Kidney epithelial cell (primary cell): ENCODE measurements around the gene BBS2. TPM values are rescaled to one million over a fixed set of nuclear protein-coding genes. Genes with fewer than 3 reads are reported as not detected.

ENCODE experiments used
- DNase-seq: peaks from one replicate; pipeline ENCODE4 v3.0.0-alpha.2; 2010; ENCODE audit warnings: low read depth
- H3K27me3 ChIP-seq: 2 replicates; pipeline ENCODE4 v1.6.0; 2011; ENCODE audit warnings: low read length; ENCODE audit not compliant: control insufficient read depth, insufficient read depth
- H3K36me3 ChIP-seq: 2 replicates; pipeline ENCODE4 v1.5.1; 2011; ENCODE audit warnings: low read length; ENCODE audit not compliant: control insufficient read depth, insufficient read depth
- H3K4me3 ChIP-seq: 2 replicates; pipeline ENCODE4 v1.5.1; 2011; ENCODE audit warnings: low read depth, mild to moderate bottlenecking, control low read depth, low read length
- total RNA-seq: library from RNA; depleted of rRNA; stranded (reverse); fragments of >200 nt; gene quantifications from 2 replicates; pipeline ENCODE4 v1.2.3, GENCODE V29; 2015
- TF ChIP-seq, protein P1 (sequence below): IDR thresholded peaks from 2 replicates; pipeline ENCODE4 v1.5.1; 2011; ENCODE audit warnings: mild to moderate bottlenecking, moderate library complexity, low read length, control low read depth, inconsistent platforms; ENCODE audit not compliant: insufficient read depth, poor library complexity, severe bottlenecking

BBS2 gene
- total RNA-seq, 1 donor from 2014 or later = 34.2 TPM

DNA sequence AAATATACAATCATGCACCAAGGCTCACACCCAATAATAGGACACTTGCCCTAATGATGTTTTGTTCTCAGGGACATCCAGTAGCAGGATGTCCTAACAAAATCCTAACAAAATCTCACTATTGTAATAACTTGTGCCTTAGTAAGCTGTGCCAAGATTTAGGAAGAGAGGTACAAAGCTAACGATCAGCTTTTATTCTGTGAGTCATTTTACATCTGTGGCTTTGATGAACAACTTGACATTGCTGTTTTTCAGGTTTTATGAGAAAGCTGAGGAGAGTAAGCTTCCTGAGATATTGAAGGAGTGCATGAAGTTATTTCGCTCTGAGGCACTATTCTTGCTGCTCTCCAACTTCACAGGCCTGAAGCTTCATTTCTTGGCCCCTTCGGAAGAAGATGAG, 49.6 kb downstream of the BBS2 start:
- H3K36me3 ChIP-seq = no peaks in the 10 kb centered on the region
- DNase-seq = no peak
- TF ChIP-seq, protein P1, sequence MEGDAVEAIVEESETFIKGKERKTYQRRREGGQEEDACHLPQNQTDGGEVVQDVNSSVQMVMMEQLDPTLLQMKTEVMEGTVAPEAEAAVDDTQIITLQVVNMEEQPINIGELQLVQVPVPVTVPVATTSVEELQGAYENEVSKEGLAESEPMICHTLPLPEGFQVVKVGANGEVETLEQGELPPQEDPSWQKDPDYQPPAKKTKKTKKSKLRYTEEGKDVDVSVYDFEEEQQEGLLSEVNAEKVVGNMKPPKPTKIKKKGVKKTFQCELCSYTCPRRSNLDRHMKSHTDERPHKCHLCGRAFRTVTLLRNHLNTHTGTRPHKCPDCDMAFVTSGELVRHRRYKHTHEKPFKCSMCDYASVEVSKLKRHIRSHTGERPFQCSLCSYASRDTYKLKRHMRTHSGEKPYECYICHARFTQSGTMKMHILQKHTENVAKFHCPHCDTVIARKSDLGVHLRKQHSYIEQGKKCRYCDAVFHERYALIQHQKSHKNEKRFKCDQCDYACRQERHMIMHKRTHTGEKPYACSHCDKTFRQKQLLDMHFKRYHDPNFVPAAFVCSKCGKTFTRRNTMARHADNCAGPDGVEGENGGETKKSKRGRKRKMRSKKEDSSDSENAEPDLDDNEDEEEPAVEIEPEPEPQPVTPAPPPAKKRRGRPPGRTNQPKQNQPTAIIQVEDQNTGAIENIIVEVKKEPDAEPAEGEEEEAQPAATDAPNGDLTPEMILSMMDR = no peak
- H3K27me3 ChIP-seq = no peaks in the 10 kb centered on the region
- H3K4me3 ChIP-seq = no peak overlapping the region

- TF ChIP-seq, protein P1 = no peak
- Histone ChIP-seq H3K4me3 (no peak overlapping the region), H3K27me3 (no peaks in the 10 kb centered on the region), H3K36me3 (no peaks in the 10 kb centered on the region)
- DNase-seq = no peak
Measured at GRCh38 chr16:56469748-56470147, 50.1 kb downstream of the BBS2 start.

DNA sequence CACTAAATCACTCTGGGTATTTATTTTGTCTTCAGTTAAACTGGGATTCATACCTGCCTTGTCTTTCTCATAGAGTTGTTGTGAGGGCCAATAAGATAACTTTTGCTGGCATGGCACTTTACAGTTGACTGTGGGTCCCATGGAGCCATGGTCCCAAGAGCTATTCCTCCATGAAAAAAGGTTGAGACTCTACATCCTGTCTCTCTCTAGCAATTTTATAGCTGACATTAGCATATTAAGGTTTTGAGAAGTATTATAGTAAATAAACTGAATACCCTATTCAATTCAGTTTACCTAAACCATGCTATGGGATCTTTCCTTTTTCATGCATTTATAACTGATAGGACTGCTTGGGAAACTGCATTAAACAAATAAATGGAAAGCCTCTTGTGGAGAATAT, 51.0 kb downstream of the BBS2 start:
- TF ChIP-seq, protein P1 = no peak
- no peaks in the 10 kb centered on the region for H3K27me3 ChIP-seq
- no peak for DNase-seq
- H3K4me3 ChIP-seq = no peak overlapping the region
- H3K36me3 ChIP-seq = no peaks in the 10 kb centered on the region

- Histone ChIP-seq H3K36me3 (no peaks in the 10 kb centered on the region), H3K4me3 (no peak overlapping the region), H3K27me3 (no peaks in the 10 kb centered on the region)
- no peak for DNase-seq
- TF ChIP-seq, protein P1 = no peak
Measured at GRCh38 chr16:56466344-56466743, 53.5 kb downstream of the BBS2 start.

DNA sequence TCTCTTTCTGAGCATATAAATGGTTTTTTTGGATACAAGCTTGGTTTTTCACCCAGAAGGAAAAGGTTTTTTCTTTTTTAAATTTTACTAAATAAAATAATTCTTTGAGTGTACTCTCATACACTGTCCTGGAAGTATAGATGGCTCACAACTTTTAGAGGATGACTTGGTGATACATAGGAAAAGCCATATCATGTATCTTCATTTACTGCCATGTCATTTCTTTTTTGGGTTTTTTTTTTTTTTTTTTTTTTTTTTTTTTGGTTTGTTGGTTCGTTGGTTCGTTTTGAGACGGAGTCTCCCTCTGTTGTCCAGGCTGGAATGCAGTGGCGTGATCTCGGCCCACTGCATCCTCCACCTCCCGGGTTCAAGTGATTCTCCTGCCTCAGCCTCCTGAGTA, 56.7 kb downstream of the BBS2 start:
- Histone ChIP-seq H3K27me3 (no peaks in the 10 kb centered on the region), H3K36me3 (no peaks in the 10 kb centered on the region), H3K4me3 (no peak overlapping the region)
- TF ChIP-seq, protein P1 = no peak
- DNase-seq = no peak

DNA sequence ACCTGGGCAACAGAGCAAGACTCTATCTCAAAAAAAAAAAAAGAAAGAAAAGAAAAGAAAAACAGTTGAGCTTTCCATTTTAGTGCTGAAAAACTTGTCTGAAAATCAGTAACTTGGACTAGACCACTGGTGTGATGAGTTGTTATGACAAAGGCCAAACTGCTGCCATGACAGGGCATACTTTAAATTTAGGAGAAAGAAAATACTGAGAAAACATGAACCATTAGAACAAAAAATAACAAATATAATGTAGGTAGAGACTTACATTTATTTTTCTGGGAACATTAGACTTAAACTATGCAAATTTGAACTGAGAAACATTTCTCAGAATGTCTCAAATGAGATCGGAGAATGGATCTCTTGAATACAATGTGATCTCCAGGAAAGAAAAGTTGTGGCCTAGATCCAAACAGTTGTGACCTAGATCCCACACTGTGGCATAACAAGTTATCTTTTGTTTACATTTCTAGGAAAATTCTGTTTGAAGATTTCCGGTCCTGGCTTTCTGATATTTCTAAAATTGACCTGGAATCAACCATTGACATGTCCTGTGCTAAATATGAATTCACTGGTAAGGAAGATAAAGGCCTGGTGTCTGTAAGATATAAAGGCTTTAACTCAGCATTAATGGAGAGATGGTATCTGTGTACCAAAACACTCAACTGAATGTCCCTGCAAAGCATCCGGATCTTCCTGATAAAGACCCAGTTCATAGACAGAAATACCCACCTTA, 57.6 kb downstream of the BBS2 start:
- Histone ChIP-seq H3K4me3 (no peak overlapping the region), H3K27me3 (no peaks in the 10 kb centered on the region), H3K36me3 (no peaks in the 10 kb centered on the region)
- DNase-seq = no peak
- TF ChIP-seq, protein P1 = no peak
